Endothelial cell (in vitro differentiated cells): ENCODE results near the gene KCND2. TPM values are rescaled to one million over a fixed set of nuclear protein-coding genes. Genes with fewer than 3 reads are reported as not detected.

Experiments used
- DNase-seq: peaks from one replicate; pipeline ENCODE4 v3.0.0; 2021; ENCODE audit warnings: low spot score
- H3K27ac Mint-ChIP-seq: one replicate; pipeline ENCODE4 v1.8.0; 2021; ENCODE audit warnings: mixed read lengths, inconsistent platforms; ENCODE audit not compliant: unreplicated experiment
- H3K27me3 Mint-ChIP-seq: one replicate; pipeline ENCODE4 v1.8.0; 2021; ENCODE audit warnings: mild to moderate bottlenecking, moderate library complexity, mixed read lengths, inconsistent platforms; ENCODE audit not compliant: unreplicated experiment
- H3K36me3 Mint-ChIP-seq: one replicate; pipeline ENCODE4 v1.8.0; 2021; ENCODE audit warnings: mild to moderate bottlenecking, low read depth, mixed read lengths, inconsistent platforms; ENCODE audit not compliant: unreplicated experiment
- H3K4me1 Mint-ChIP-seq: one replicate; pipeline ENCODE4 v1.8.0; 2021; ENCODE audit warnings: mild to moderate bottlenecking, mixed read lengths, inconsistent platforms; ENCODE audit not compliant: unreplicated experiment
- H3K4me3 Mint-ChIP-seq: one replicate; pipeline ENCODE4 v1.8.0; 2021; ENCODE audit warnings: mild to moderate bottlenecking, mixed read lengths, inconsistent platforms; ENCODE audit not compliant: unreplicated experiment
- H3K9me3 Mint-ChIP-seq: one replicate; pipeline ENCODE4 v1.8.0; 2021; ENCODE audit warnings: mixed read lengths, inconsistent platforms; ENCODE audit not compliant: unreplicated experiment
- total RNA-seq: library from RNA; stranded (reverse); fragmentation: NEBNext Ultra II Directional; extraction: Animal tissue kit (Norgen Biotek cat#: 25700); gene quantifications from one replicate; pipeline ENCODE4 v1.2.1, GENCODE V29; 2021; ENCODE audit not compliant: unreplicated experiment
- TF ChIP-seq, protein P1 (sequence below): fragments of 200-600 bp; sonication (generic); IDR thresholded peaks from one replicate; pipeline ENCODE4 v1.5.0; 2021; ENCODE audit warnings: antibody characterized with exemption; ENCODE audit not compliant: unreplicated experiment

Gene KCND2
- total RNA-seq, 1 donor from 2014 or later: 0.28 TPM

- TF ChIP-seq, protein P1, sequence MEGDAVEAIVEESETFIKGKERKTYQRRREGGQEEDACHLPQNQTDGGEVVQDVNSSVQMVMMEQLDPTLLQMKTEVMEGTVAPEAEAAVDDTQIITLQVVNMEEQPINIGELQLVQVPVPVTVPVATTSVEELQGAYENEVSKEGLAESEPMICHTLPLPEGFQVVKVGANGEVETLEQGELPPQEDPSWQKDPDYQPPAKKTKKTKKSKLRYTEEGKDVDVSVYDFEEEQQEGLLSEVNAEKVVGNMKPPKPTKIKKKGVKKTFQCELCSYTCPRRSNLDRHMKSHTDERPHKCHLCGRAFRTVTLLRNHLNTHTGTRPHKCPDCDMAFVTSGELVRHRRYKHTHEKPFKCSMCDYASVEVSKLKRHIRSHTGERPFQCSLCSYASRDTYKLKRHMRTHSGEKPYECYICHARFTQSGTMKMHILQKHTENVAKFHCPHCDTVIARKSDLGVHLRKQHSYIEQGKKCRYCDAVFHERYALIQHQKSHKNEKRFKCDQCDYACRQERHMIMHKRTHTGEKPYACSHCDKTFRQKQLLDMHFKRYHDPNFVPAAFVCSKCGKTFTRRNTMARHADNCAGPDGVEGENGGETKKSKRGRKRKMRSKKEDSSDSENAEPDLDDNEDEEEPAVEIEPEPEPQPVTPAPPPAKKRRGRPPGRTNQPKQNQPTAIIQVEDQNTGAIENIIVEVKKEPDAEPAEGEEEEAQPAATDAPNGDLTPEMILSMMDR: no peak
- no peaks in the 10 kb centered on the region for H3K9me3 Mint-ChIP-seq
- no peak overlapping the region for H3K4me3 Mint-ChIP-seq
- H3K36me3 Mint-ChIP-seq: no peaks in the 10 kb centered on the region
- H3K27ac Mint-ChIP-seq: no peak overlapping the region
- H3K4me1 Mint-ChIP-seq: peaks cover 13% of the 10 kb centered on the region
- no peak for DNase-seq
- no peaks in the 10 kb centered on the region for H3K27me3 Mint-ChIP-seq
Measured at GRCh38 chr7:120583899-120584586, 311.1 kb downstream of the KCND2 start.

DNA sequence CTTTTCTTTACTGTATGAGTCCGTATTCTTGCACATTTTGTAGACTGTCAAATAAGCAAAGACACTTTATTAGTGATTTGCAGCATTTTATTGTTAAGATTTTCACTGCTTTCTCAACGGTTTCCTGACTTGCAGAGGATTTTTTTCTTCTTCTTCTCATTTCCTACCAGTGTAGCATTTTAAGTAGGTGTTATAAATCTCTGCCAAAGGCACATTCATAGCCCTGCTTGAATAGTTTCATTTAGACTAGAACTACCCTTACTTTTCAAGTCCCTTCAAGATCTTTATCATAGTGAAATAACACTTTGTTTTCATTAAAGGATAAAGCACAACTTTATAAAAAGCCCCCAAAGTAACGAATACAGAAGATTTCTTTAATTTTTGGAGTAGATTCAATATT, 313.6 kb downstream of the KCND2 start:
- Mint-ChIP-seq H3K36me3 (no peaks in the 10 kb centered on the region), H3K4me1 (peaks cover 13% of the 10 kb centered on the region), H3K27ac (no peak overlapping the region), H3K4me3 (no peak overlapping the region), H3K9me3 (no peaks in the 10 kb centered on the region), H3K27me3 (no peaks in the 10 kb centered on the region)
- TF ChIP-seq, protein P1: no peak
- no peak for DNase-seq

DNA sequence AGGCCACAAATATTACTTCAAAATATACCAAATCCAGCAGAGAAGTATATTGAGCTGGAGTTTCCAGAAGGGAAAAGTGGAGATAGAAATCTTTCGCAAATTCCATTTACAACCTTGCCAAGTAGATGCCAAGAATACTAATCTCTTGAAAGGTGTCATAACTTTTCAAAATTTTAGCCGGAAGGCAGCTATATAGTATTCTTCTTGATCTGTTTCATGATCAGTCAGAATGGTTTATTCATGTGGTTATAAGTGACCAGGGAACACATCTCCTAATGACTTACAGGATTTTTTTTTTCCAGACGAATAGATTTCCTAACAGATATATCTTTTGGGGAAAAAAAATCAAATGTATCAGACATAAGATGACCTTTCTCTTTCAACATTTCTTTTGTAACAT, 314.3 kb downstream of the KCND2 start:
- H3K27me3 Mint-ChIP-seq: no peaks in the 10 kb centered on the region
- H3K9me3 Mint-ChIP-seq: no peaks in the 10 kb centered on the region
- no peak overlapping the region for H3K27ac Mint-ChIP-seq
- TF ChIP-seq, protein P1: no peak
- no peaks in the 10 kb centered on the region for H3K36me3 Mint-ChIP-seq
- peaks cover 13% of the 10 kb centered on the region for H3K4me1 Mint-ChIP-seq
- no peak for DNase-seq
- H3K4me3 Mint-ChIP-seq: no peak overlapping the region

DNA sequence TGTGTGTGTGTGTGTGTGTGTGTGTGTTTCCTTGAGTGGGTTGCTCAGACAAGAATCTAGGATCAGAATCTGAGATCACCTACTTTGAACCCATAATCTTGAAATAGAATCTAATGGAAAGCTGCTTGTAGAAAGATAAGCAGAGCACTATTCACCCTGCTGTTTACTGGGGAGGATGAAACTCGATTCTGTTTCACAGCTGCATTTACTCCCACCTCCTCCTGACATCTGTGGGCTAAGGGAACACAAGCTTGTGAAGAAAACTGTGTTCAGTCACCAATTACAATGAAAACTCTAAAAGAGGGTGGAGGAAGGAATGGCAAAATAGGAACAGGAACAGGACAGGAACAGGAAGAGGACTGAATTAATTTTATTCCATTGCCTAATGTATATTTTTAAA, 315.4 kb downstream of the KCND2 start:
- TF ChIP-seq, protein P1: no peak
- Mint-ChIP-seq H3K4me3 (no peak overlapping the region), H3K27ac (no peak overlapping the region), H3K36me3 (no peaks in the 10 kb centered on the region), H3K9me3 (no peaks in the 10 kb centered on the region), H3K27me3 (no peaks in the 10 kb centered on the region), H3K4me1 (peaks cover 13% of the 10 kb centered on the region)
- peak; percentile 6 for DNase-seq

- no peak overlapping the region for H3K27ac Mint-ChIP-seq
- H3K9me3 Mint-ChIP-seq: no peaks in the 10 kb centered on the region
- no peak for DNase-seq
- peaks cover 13% of the 10 kb centered on the region for H3K4me1 Mint-ChIP-seq
- H3K36me3 Mint-ChIP-seq: no peaks in the 10 kb centered on the region
- no peak overlapping the region for H3K4me3 Mint-ChIP-seq
- no peaks in the 10 kb centered on the region for H3K27me3 Mint-ChIP-seq
- TF ChIP-seq, protein P1: no peak
Measured at GRCh38 chr7:120588862-120589261, 315.9 kb downstream of the KCND2 start.
